Gastroesophageal sphincter (tissue), 3 donors: Measurements from ENCODE around the gene TPRA1.

ENCODE experiments used
- CTCF ChIP-seq, 4 experiments: fragments of 200-600 bp in 2 of 4; fragments of 450-650 bp in 2 of 4; sonication (generic) in 1 of 4; IDR thresholded peaks; one replicate each; pipeline ENCODE4 v1.5.1; 2017 to 2019; ENCODE audit warnings: antibody characterized with exemption in 4 of 4, mild to moderate bottlenecking in 2 of 4, moderate library complexity in 2 of 4
- EP300 ChIP-seq: sonication (generic); formaldehyde crosslinking; IDR thresholded peaks from one replicate; pipeline ENCODE4 v1.6.1; 2017; ENCODE audit warnings: antibody characterized with exemption, mild to moderate bottlenecking
- POLR2A ChIP-seq, 2 donors: fragments of 450-650 bp; IDR thresholded peaks; one replicate each; pipeline ENCODE4 v1.6.1; 2017; ENCODE audit warnings: antibody characterized with exemption in 2 of 2, mild to moderate bottlenecking in 2 of 2, moderate library complexity in 1 of 2
- POLR2AphosphoS5 ChIP-seq: sonication (generic); formaldehyde crosslinking; IDR thresholded peaks from one replicate; pipeline ENCODE4 v1.6.1; 2017; ENCODE audit warnings: antibody characterized with exemption

- no peak for TF ChIP-seq POLR2AphosphoS5
- TF ChIP-seq CTCF (IDR thresholded peaks at IDR 0.05): no peak
- TF ChIP-seq EP300: no peak
- TF ChIP-seq POLR2A (IDR thresholded peaks at IDR 0.05): no peak
Observed at GRCh38 chr3:127578802-127579201, 11.7 kb downstream of the TPRA1 start.
